ENCODE results near the gene PAPSS2. TPM values are rescaled to one million over a fixed set of nuclear protein-coding genes. Genes with fewer than 3 reads are reported as not detected.

Gene PAPSS2
- total RNA-seq, 1 experiment from 2014 or later: 14.6 TPM

Other genes starting within 250 kb of the PAPSS2 start
- 22.1 TPM for gene MINPP1, start 155.0 kb upstream of the PAPSS2 start, total RNA-seq (2021; ENCODE audit: unreplicated experiment)
- 66.4 TPM for gene ATAD1, start 158.3 kb downstream of the PAPSS2 start, total RNA-seq (2021; ENCODE audit: unreplicated experiment)
- gene KLLN, start 203.7 kb downstream of the PAPSS2 start, total RNA-seq (2021; ENCODE audit: unreplicated experiment): 1.4 TPM
- gene PTEN, start 203.7 kb downstream of the PAPSS2 start, total RNA-seq (2021; ENCODE audit: unreplicated experiment): 58.7 TPM